GM20000 (cell line): ENCODE data around the gene ABHD16B.

Experiments used
- DNase-seq: peaks from one replicate; pipeline ENCODE4 v3.0.0; 2012; ENCODE audit warnings: low spot score
- CTCF ChIP-seq: IDR thresholded peaks from 2 replicates; pipeline ENCODE4 v1.5.1; 2012; ENCODE audit warnings: mild to moderate bottlenecking, control low read depth; ENCODE audit errors: extremely low read depth, missing control alignments

ABHD16B gene

GRCh38 chr20:63825331-63826118 lies 35.8 kb upstream of the ABHD16B start:
- TF ChIP-seq CTCF, result no peak
- DNase-seq, result no peak

- TF ChIP-seq CTCF, result no peak
- no peak for DNase-seq
These were observed 34.5 kb upstream of the ABHD16B start for GRCh38 chr20:63826753-63827152.

- DNase-seq, result no peak
- TF ChIP-seq CTCF, result no peak
These were observed 33.2 kb upstream of the ABHD16B start for GRCh38 chr20:63828124-63828523.

DNA sequence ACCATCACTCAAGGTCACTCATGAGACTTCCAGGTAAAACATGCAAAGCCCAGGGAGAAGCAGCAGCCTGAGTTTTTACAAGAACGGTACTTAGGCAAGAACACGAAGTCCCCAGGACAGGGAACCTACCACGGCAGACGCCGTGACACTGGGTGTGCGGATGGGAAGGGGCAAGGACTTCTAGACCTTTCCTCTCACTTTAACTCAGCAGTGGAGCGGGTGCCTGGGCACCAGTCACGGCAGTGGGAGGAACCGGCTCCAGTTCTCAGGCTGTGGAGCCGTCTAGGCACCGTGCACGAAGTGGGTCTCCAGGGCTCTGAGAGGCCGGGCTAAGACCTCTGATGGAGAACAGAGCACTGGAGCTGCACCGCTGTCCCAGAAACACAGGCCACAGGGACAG lies 32.8 kb upstream of the ABHD16B start:
- TF ChIP-seq CTCF, result no peak
- no peak for DNase-seq

DNA sequence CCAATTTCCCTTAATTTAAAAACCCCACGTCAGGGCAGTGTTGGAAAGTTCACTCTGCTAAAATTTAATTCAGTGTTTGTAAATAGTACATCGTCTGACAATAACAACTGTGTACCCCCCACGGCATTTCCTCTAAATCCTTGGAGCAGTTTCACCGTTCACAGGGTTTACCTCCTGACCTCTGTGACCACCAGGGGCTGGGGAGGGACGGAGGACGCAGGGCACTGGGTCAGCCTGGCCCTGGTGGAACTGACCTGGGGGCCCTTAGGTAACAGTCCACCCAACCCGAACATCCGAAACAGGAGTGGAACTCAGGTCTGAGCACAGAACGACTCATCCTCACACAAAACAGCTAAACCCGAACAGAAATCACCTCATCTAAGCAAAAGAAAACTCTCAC lies 32.3 kb upstream of the ABHD16B start:
- no peak for TF ChIP-seq CTCF
- DNase-seq, result no peak

GRCh38 chr20:63829603-63829944 lies 31.7 kb upstream of the ABHD16B start:
- no peak for DNase-seq
- TF ChIP-seq CTCF, result no peak

DNA sequence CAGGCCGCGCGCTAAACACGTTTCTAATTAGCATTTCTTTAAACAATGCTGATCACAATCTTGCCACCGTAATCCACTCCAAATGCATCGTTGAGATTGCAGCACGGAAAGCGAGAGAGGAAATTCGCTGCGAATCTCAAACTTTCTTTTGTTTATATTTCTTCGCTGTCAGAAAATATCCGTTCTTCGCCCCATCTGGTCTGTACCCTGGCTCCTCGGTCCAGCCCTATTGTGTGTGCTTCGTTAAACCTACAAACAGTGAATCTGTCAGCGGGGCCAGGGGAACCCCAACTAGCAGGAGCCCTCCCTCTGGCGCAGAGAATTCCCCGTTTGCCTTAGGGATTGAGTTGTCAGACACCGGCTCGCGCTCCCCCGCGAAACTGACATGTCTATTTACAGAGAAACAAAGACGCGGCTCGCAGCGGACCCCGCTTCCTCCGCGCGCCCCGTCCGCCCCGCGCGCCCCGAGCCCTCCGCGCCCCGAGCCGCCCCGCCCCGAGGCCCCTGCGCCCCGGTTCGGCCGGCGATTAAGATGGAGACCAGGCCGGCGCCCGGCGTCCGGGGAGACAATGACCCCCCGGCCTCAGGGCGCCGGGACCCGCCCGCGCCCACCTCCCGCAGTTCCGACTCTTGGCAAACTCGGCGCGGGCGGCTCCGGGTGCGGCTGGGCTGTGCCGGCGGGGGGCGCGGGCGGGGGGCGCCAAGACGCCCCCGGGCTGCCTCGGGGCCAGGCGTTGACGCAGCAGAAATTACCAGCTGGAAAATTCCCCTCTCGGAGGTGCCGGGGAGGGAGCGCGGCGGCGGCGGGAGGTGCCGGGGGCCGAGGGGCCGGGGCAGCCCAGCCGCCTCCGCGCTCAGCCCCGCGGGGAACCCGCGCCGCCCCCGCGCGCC lies 31.1 kb upstream of the ABHD16B start:
- no peak for TF ChIP-seq CTCF
- peak; percentile 76 for DNase-seq
